ENCODE measurements around the gene GNG7. TPM values are rescaled to one million over a fixed set of nuclear protein-coding genes. Genes with fewer than 3 reads are reported as not detected.

Gene GNG7
- total RNA-seq, 4 donors from 2014 or later = 0.57 to 3.8 (median 1.6) TPM

DNA sequence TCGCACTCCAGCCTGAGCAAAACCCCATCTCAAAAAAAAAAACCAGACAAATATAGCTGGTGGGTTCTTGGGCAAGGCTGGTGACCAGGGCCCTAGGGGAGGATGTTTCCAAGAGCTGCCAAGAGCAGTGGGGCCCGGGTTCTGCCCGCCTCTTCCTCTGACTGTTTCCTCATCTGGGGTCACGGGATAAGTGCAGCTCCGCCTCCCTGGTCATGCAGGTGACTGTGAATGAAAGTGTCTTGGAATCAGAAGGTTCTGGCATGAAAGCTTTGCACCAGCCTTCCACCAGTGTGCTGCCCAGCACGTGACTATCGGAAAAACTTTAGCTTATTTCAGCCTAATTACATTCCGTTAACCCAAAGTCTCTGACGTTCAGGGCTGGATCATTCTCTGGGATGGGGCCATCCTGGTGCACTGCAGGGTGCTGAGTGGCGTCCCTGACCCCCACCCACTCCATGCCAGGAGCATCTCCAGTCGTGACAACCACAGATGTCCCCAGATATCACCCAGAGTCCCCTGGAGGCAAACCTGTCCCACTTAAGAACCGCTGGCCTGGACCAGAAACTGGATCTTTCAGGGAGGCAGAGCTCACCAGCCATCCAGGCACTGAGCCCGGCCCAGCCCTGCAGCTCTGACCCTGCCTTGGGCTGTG, 85.6 kb downstream of the GNG7 start:
- no peak for DNase-seq
- Histone ChIP-seq H3K36me3 (no peaks in the 10 kb centered on the region), H3K9me3 (no peaks in the 10 kb centered on the region), H3K4me1 (peaks cover 6 to 66% (median 35%) of the 10 kb centered on the region in 3 donors), H3K4me3 (no peak overlapping the region), H3K27ac (peak overlapping the region in 2 of 4 donors; percentile 26 to 47), H3K27me3 (no peaks in the 10 kb centered on the region)
- intact Hi-C loops (cut with DNase I) = no loop called here
- TF ChIP-seq POLR2A (IDR thresholded peaks at IDR 0.05) (no peak), CTCF (IDR thresholded peaks at IDR 0.05) (no peak)
- WGBS, 2 donors = 63 to 66% methylated on average over 5 to 8 of the region's 13 CpGs

DNA sequence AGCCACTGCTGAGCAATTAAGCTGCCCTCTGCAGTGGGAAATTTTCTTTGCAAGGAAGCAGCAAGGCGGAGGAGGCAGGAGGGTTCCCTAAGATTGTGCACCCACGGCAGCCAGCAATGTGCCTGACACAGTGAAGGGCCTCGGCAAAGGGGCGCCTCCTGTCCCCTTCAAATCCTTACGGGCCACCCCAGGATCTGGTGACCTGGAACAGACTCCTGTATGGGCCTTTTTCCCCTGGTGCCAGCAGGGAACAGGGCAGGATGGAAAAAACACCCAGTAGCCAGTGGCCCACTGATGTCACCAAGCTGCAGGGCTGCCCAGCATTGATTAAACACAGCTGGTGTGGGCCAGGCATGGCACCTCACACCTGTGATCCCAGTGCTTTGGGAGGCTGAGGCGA, 86.7 kb downstream of the GNG7 start:
- TF ChIP-seq POLR2A (IDR thresholded peaks at IDR 0.05) (no peak), CTCF (IDR thresholded peaks at IDR 0.05) (no peak)
- 88 to 93% methylated on average over 3 to 5 of the region's 6 CpGs for WGBS, 2 donors
- Histone ChIP-seq H3K9me3 (no peaks in the 10 kb centered on the region), H3K4me3 (no peak overlapping the region), H3K36me3 (no peaks in the 10 kb centered on the region), H3K27me3 (no peaks in the 10 kb centered on the region), H3K27ac (no peak overlapping the region), H3K4me1 (peaks cover 9 to 64% (median 27%) of the 10 kb centered on the region in 3 donors)
- intact Hi-C loops (cut with DNase I) = no loop called here
- no peak for DNase-seq

DNA sequence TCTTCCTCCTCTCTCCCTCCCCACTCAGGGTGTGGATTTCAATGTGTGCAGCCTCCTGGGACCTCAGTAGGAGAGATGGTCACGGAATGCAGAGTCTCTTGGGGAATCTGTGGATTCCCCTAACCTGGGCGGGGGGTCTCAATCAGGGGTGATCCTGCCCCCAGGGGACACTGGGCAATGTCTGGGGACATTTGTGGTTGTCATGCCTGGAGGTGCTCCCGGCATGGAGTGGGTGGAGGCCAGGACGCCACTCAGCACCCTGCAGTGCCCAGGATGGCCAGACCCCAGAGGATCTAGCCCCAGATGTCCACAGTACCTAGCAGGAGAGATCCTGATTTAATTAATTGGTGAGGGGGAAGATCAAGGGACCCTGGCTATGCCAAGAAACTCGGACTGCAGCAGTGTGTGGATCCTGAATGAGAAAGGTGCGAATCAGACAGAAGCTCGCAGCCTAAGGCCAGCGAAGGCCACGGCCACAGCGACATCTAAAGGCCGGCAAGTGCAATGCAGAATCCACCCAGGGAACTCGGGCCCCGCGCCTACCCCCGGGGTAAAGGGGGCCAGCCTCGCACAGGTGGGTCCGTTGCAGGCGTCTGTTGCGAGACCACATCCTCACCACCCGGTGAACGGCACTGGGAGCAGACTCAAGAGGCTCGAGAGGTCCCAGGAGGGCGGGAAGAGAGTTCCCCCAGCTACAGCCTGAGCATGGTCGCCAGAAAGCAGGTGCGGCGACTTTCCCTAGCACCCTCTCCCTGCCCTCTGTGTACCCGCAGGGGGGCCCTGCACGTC, 88.8 kb downstream of the GNG7 start:
- no peak overlapping the region for H3K4me3 ChIP-seq
- TF ChIP-seq POLR2A (IDR thresholded peaks at IDR 0.05) = no peak
- TF ChIP-seq CTCF (IDR thresholded peaks at IDR 0.05) = peak; percentile 59 to 85 (median 78)
- no peak overlapping the region for H3K27ac ChIP-seq
- no peaks in the 10 kb centered on the region for H3K9me3 ChIP-seq
- 13 to 16% methylated on average over 15 to 17 of the region's 28 CpGs for WGBS, 2 donors
- peaks cover 6 to 51% (median 16%) of the 10 kb centered on the region in 3 donors for H3K4me1 ChIP-seq
- no peak for DNase-seq
- no peaks in the 10 kb centered on the region for H3K36me3 ChIP-seq
- H3K27me3 ChIP-seq = no peaks in the 10 kb centered on the region
- intact Hi-C loops (cut with DNase I) = no loop called here

GRCh38 chr19:2612619-2613249, 89.8 kb downstream of the GNG7 start:
- no peaks in the 10 kb centered on the region for H3K27me3 ChIP-seq
- H3K4me1 ChIP-seq = peaks cover 6 to 43% (median 13%) of the 10 kb centered on the region in 3 donors
- TF ChIP-seq POLR2A (IDR thresholded peaks at IDR 0.05) (no peak), CTCF (IDR thresholded peaks at IDR 0.05) (no peak)
- H3K9me3 ChIP-seq = no peaks in the 10 kb centered on the region
- no peak for DNase-seq
- H3K4me3 ChIP-seq = no peak overlapping the region
- intact Hi-C loops (cut with DNase I) = no loop called here
- no peak overlapping the region for H3K27ac ChIP-seq
- 76 to 77% methylated on average over 13 to 18 of the region's 18 CpGs for WGBS, 2 donors
- no peaks in the 10 kb centered on the region for H3K36me3 ChIP-seq
